A549 (cell line): ENCODE results near the gene PAXX. TPM values are rescaled to one million over a fixed set of nuclear protein-coding genes. Genes with fewer than 3 reads are reported as not detected.

Source experiments
- ATAC-seq, 2 experiments: fragments of 200-7000 bp in 1 of 2; fragments of >200 bp in 1 of 2; cut with Nextera tagmentation in 1 of 2; cut with Tn5 transposase in 1 of 2; 3 replicates each; pipeline versions ENCODE4 v1.8.0 to v1.9.1; 2018 to 2020; ENCODE audit warnings: mild to moderate bottlenecking in 1 of 2, moderate library complexity in 1 of 2
- CTCF ChIA-PET: fragments of 300-600 bp; sonication (Branson Sonifier 250); formaldehyde crosslinking; extraction: SDS; loops from one replicate; lab custom pipeline; 2021; ENCODE audit warnings: antibody characterized with exemption, inconsistent platforms; lab: Yijun Ruan, JAX
- POLR2A ChIA-PET: fragments of 350-600 bp; formaldehyde crosslinking; extraction: SDS; loops from one replicate; lab custom pipeline; 2021; ENCODE audit warnings: antibody characterized with exemption, inconsistent platforms; lab: Yijun Ruan, JAX
- DNase-seq, 2 experiments: peaks; one replicate each; pipeline versions ENCODE4 v3.0.0 to v3.0.0-alpha.2; 2011 to 2016; ENCODE audit warnings: low read depth in 1 of 2, low spot score in 1 of 2
- FAIRE-seq: peaks from 2 replicates; lab custom pipeline; 2011; peaks lifted over from hg19 to GRCh38; lab: Jason Lieb, UNC
- H3K27ac ChIP-seq, 2 experiments: fragments of >200 bp; sonication (Bioruptor Twin); formaldehyde crosslinking; 3 replicates each; pipeline ENCODE4 v1.5.1; 2016 to 2017
- H3K4me1 ChIP-seq: fragments of >200 bp; sonication (Bioruptor Twin); formaldehyde crosslinking; 3 replicates; pipeline ENCODE4 v1.6.1; 2016
- H3K4me2 ChIP-seq: fragments of >200 bp; sonication (Bioruptor Twin); formaldehyde crosslinking; 3 replicates; pipeline ENCODE4 v1.6.1; 2016
- H3K4me3 ChIP-seq: fragments of >200 bp; sonication (Bioruptor Twin); formaldehyde crosslinking; 3 replicates; pipeline ENCODE4 v1.5.1; 2016
- H3K9me3 ChIP-seq: fragments of >200 bp; sonication (Bioruptor Twin); formaldehyde crosslinking; 3 replicates; pipeline ENCODE4 v1.6.1; 2016
- BCL3 ChIP-seq: fragments of >200 bp; sonication (Bioruptor Twin); formaldehyde crosslinking; IDR thresholded peaks from 3 replicates; pipeline ENCODE4 v1.6.1; 2016
- CHD2 ChIP-seq: fragments of 150-350 bp; IDR thresholded peaks from 2 replicates; pipeline ENCODE4 v1.6.1; 2014; ENCODE audit warnings: low read length; ENCODE audit not compliant: partially characterized antibody
- CHD4 ChIP-seq: fragments of 200-600 bp; sonication (generic); IDR thresholded peaks from 2 replicates; pipeline ENCODE4 v1.6.1; 2016; ENCODE audit warnings: antibody characterized with exemption, mild to moderate bottlenecking, borderline replicate concordance
- EP300 ChIP-seq, 2 experiments: fragments of >200 bp; sonication (Bioruptor Twin); formaldehyde crosslinking; IDR thresholded peaks; 2 replicates in 1 of 2; 3 replicates in 1 of 2; pipeline ENCODE4 v1.6.1; 2016 to 2017
- FOSL2 ChIP-seq, 2 experiments: fragments of 450-650 bp in 1 of 2; fragments of >200 bp in 1 of 2; sonication (Bioruptor Twin) in 1 of 2; formaldehyde crosslinking; IDR thresholded peaks; 2 replicates each; pipeline versions ENCODE4 v1.5.0 to v1.6.1; 2016 to 2020; ENCODE audit warnings: mild to moderate bottlenecking in 1 of 2, moderate library complexity in 1 of 2
- FOXS1 ChIP-seq: fragments of 250-450 bp; sonication (Bioruptor Pico); IDR thresholded peaks from 2 replicates; pipeline ENCODE4 v1.5.0; 2020; ENCODE audit warnings: mild to moderate bottlenecking, moderate library complexity
- GATA3 ChIP-seq: IDR thresholded peaks from 2 replicates; pipeline ENCODE4 v1.6.1; 2012; ENCODE audit warnings: borderline replicate concordance
- HOXB13 ChIP-seq: fragments of 250-450 bp; sonication (Bioruptor Pico); IDR thresholded peaks from 2 replicates; pipeline ENCODE4 v1.5.0; 2020; ENCODE audit warnings: low read depth, mild to moderate bottlenecking, moderate library complexity
- MYC ChIP-seq: IDR thresholded peaks from 2 replicates; pipeline ENCODE4 v1.6.1; 2012; ENCODE audit warnings: mild to moderate bottlenecking, inconsistent platforms, low read length, improper control_type of control experiment, borderline replicate concordance
- NR3C1 ChIP-seq: fragments of >200 bp; sonication (Bioruptor Twin); formaldehyde crosslinking; IDR thresholded peaks from 3 replicates; pipeline ENCODE4 v1.6.1; 2017
- POLR2A ChIP-seq: IDR thresholded peaks from 2 replicates; pipeline ENCODE4 v1.6.1; 2012; ENCODE audit warnings: mild to moderate bottlenecking, low read length
- POLR2AphosphoS2 ChIP-seq: conservative IDR thresholded peaks from 2 replicates; pipeline ENCODE4 v1.6.1; 2012; ENCODE audit warnings: low read length, improper control_type of control experiment, inconsistent platforms
- RAD21 ChIP-seq, 2 experiments: fragments of >200 bp in 1 of 2; sonication (Bioruptor Twin) in 1 of 2; formaldehyde crosslinking in 1 of 2; IDR thresholded peaks in 1 of 2; conservative IDR thresholded peaks in 1 of 2; 2 replicates in 1 of 2; 3 replicates in 1 of 2; pipeline ENCODE4 v1.6.1; 2012 to 2018; ENCODE audit warnings: inconsistent platforms in 1 of 2
- RARB ChIP-seq: fragments of 250-450 bp; sonication (Bioruptor Pico); IDR thresholded peaks from 2 replicates; pipeline ENCODE4 v1.8.0; 2021; ENCODE audit warnings: mild to moderate bottlenecking, moderate library complexity
- REST ChIP-seq: fragments of 200-600 bp; sonication (generic); IDR thresholded peaks from 2 replicates; pipeline ENCODE4 v1.6.1; 2016; ENCODE audit warnings: antibody characterized with exemption, mild to moderate bottlenecking, moderate library complexity
- RFX5 ChIP-seq: fragments of 450-650 bp; IDR thresholded peaks from 2 replicates; pipeline ENCODE4 v1.7.1; 2014; ENCODE audit warnings: antibody characterized with exemption, mild to moderate bottlenecking, moderate library complexity
- TFCP2L1 ChIP-seq: fragments of 250-450 bp; sonication (Bioruptor Pico); IDR thresholded peaks from 2 replicates; pipeline ENCODE4 v1.5.0; 2021; ENCODE audit warnings: mild to moderate bottlenecking
- TP53 ChIP-seq: fragments of 250-450 bp; sonication (Bioruptor Pico); IDR thresholded peaks from 2 replicates; pipeline ENCODE4 v1.5.0; 2021; ENCODE audit warnings: mild to moderate bottlenecking, moderate library complexity
- ZFP36 ChIP-seq: fragments of 450-650 bp; IDR thresholded peaks from 2 replicates; pipeline ENCODE4 v1.6.1; 2014; ENCODE audit warnings: borderline replicate concordance; ENCODE audit not compliant: partially characterized antibody
- ZSCAN20 ChIP-seq: fragments of 250-450 bp; sonication (Bioruptor Pico); IDR thresholded peaks from 2 replicates; pipeline ENCODE4 v1.8.0; 2022; ENCODE audit warnings: mild to moderate bottlenecking, moderate library complexity
- WGBS: methylation state at CpG from one replicate; pipeline ENCODE4 v1.1.6; 2017; ENCODE audit errors: missing lambda C conversion rate; 5-methylcytosine and 5-hydroxymethylcytosine counted together
- polyA plus RNA-seq, 4 experiments: library from polyadenylated mRNA; depleted of rRNA in 3 of 4; stranded (reverse); fragments of >200 nt; fragmentation: RNase III in 1 of 4; extraction: RNeasy Plus Mini Kit Qiagen cat#74134 plus additional on column Dnase treatment in 1 of 4; gene quantifications; 2 replicates in 3 of 4; 3 replicates in 1 of 4; pipeline ENCODE4 v1.2.3, GENCODE V29; 2011 to 2017
- TF ChIP-seq, protein P1 (sequence below): fragments of 250-450 bp; sonication (Bioruptor Pico); IDR thresholded peaks from 2 replicates; pipeline ENCODE4 v1.5.0; 2021; ENCODE audit warnings: mild to moderate bottlenecking, moderate library complexity, borderline replicate concordance
- TF ChIP-seq, protein P2 (sequence below): IDR thresholded peaks from 2 replicates; pipeline ENCODE4 v1.6.1; 2012; ENCODE audit warnings: low read depth, borderline replicate concordance
- TF ChIP-seq, protein P3 (sequence below): fragments of 450-650 bp; IDR thresholded peaks from 2 replicates; pipeline ENCODE4 v1.6.1; 2014; ENCODE audit warnings: antibody characterized with exemption

Gene PAXX
- polyA plus RNA-seq, 2 of the 4 experiments (the other 2 are of a cell fraction), result 15.6 to 53.2 TPM

DNA sequence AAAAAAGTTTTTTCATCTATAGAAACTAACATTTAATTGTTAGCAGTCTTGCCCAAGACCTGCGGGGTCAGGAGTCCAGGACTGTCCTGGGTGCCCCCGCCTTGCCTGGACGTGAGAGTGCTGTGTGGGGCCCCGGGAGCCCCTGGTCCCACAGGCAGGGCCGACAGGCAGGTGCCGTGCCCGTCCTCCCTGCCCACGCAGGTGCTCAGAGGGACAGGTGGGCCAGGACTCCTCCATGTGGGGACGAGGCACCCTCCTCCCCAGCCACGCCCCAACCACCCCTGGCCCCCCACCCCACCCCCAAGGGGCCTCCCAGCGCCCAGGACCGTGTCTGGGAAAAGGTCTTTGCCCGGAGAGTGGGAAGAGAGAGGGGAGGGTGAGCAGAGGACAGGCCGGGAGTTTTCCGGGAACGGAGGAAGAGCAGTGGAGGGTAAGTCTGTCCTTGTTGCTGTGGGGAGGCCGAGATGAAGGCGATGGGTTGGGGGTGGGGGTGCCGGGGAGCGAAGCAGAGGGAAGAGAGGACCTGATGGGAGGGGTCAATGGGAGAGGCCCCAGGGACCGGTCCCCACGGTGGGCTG, 42.9 kb upstream of the PAXX start:
- Histone ChIP-seq H3K9me3 (no peaks in the 10 kb centered on the region), H3K4me1 (peaks cover 36% of the 10 kb centered on the region), H3K4me3 (peak overlapping the region; percentile 60), H3K27ac (peak overlapping the region; percentile 94 to 98), H3K4me2 (peak overlapping the region; percentile 92)
- DNase-seq (no peak), ATAC-seq (peak; percentile 12 to 30), FAIRE-seq (no peak)
- POLR2A ChIA-PET, result interaction anchor here (1.0 to 1.4 kb wide), 3 partner anchors 9 to 43 kb away, joined by 3 read pairs; partner anchors contain the start of gene PAXX
- TF ChIP-seq RFX5 (no peak), POLR2A (peak; percentile 20; the same call in 1 of the 2 replicates)
- 19% methylated on average over 11 of the region's 22 CpGs for WGBS
- CTCF ChIA-PET, result interaction anchor here (1.0 to 11.3 kb wide), 4 partner anchors 10 to 105 kb away, joined by 3 to 282 read pairs (median 8); partner anchors contain the start of genes ABCA2 and FUT7

- ChIA-PET POLR2A (interaction anchor here (0.5 to 1.4 kb wide), 4 partner anchors 8 to 231 kb away, joined by 3 read pairs; partner anchors contain the start of gene PAXX), CTCF (interaction anchor here (1.0 to 11.3 kb wide), 3 partner anchors 50 to 106 kb away, joined by 3 to 282 read pairs (median 4); partner anchors contain the start of genes ABCA2 and FUT7)
- Histone ChIP-seq H3K4me3 (peak overlapping the region; percentile 60), H3K9me3 (no peaks in the 10 kb centered on the region), H3K4me2 (peak overlapping the region; percentile 92), H3K4me1 (peaks cover 32% of the 10 kb centered on the region), H3K27ac (peak overlapping the region; percentile 94 to 98)
- peak; percentile 71 to 87 for ATAC-seq
- peak; percentile 96 to 99 for DNase-seq
- peak; percentile 88 for FAIRE-seq
- WGBS, result 15% methylated on average over 14 of the region's 63 CpGs
- TF ChIP-seq BCL3, result peak; percentile 73; the same call in 2 of the 3 replicates
- TF ChIP-seq, protein P1, sequence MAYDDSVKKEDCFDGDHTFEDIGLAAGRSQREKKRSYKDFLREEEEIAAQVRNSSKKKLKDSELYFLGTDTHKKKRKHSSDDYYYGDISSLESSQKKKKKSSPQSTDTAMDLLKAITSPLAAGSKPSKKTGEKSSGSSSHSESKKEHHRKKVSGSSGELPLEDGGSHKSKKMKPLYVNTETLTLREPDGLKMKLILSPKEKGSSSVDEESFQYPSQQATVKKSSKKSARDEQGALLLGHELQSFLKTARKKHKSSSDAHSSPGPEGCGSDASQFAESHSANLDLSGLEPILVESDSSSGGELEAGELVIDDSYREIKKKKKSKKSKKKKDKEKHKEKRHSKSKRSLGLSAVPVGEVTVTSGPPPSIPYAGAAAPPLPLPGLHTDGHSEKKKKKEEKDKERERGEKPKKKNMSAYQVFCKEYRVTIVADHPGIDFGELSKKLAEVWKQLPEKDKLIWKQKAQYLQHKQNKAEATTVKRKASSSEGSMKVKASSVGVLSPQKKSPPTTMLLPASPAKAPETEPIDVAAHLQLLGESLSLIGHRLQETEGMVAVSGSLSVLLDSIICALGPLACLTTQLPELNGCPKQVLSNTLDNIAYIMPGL (CRISPR knock-in tag), result no peak
- no peak for TF ChIP-seq HOXB13 (CRISPR knock-in tag)
- TF ChIP-seq, protein P2, sequence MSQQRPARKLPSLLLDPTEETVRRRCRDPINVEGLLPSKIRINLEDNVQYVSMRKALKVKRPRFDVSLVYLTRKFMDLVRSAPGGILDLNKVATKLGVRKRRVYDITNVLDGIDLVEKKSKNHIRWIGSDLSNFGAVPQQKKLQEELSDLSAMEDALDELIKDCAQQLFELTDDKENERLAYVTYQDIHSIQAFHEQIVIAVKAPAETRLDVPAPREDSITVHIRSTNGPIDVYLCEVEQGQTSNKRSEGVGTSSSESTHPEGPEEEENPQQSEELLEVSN, result 0 out of 2 replicates have a peak, but pooled peaks have one; percentile 19
- no peak for TF ChIP-seq ZFP36
- TF ChIP-seq REST, result no peak
- no peak for TF ChIP-seq TFCP2L1
- TF ChIP-seq MYC, result no peak
- TF ChIP-seq RFX5, result 0 out of 2 replicates have a peak, but pooled peaks have one; percentile 31
- TF ChIP-seq POLR2A, result peak; percentile 76
- no peak for TF ChIP-seq EP300 (IDR thresholded peaks at IDR 0.05)
- 0 out of 2 replicates have a peak, but pooled peaks have one; percentile 16 for TF ChIP-seq GATA3
- no peak for TF ChIP-seq NR3C1
- no peak for TF ChIP-seq FOXS1 (CRISPR knock-in tag)
- no peak for TF ChIP-seq RAD21 (conservative IDR thresholded peaks at IDR 0.05 in 1 of 2, IDR thresholded peaks at IDR 0.05 in 1 of 2)
- TF ChIP-seq RARB (CRISPR knock-in tag), result no peak
- TF ChIP-seq CHD4, result no peak
- no peak for TF ChIP-seq FOSL2 (IDR thresholded peaks at IDR 0.05)
- TF ChIP-seq FOSL2 (CRISPR knock-in tag; IDR thresholded peaks at IDR 0.05), result no peak
- no peak for TF ChIP-seq TP53 (CRISPR knock-in tag)
- TF ChIP-seq, protein P3, sequence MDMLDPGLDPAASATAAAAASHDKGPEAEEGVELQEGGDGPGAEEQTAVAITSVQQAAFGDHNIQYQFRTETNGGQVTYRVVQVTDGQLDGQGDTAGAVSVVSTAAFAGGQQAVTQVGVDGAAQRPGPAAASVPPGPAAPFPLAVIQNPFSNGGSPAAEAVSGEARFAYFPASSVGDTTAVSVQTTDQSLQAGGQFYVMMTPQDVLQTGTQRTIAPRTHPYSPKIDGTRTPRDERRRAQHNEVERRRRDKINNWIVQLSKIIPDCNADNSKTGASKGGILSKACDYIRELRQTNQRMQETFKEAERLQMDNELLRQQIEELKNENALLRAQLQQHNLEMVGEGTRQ, result peak; percentile 98
- TF ChIP-seq CHD2, result no peak
- TF ChIP-seq POLR2AphosphoS2, result no peak
- TF ChIP-seq ZSCAN20 (CRISPR knock-in tag), result no peak
Observed at GRCh38 chr9:136949817-136950655, 42.2 kb upstream of the PAXX start.
